ENCODE results near the gene NOLC1. TPM values are rescaled to one million over a fixed set of nuclear protein-coding genes. Genes with fewer than 3 reads are reported as not detected.

NOLC1 gene
- polyA plus RNA-seq, 1 experiment = 47.5 TPM

- peak; percentile 92 for TF ChIP-seq CTCF (IDR thresholded peaks at IDR 0.05; ENCODE audit: insufficient read depth, low read depth, low read length)
- POLR2A ChIA-PET = no interaction called here
- CTCF ChIA-PET = interaction anchor here (0.6 to 2.5 kb wide), 11 partner anchors 8 to 1226 kb away, joined by 3 to 19 read pairs (median 3); partner anchors contain the start of gene NOLC1
Observed at GRCh38 chr10:102132563-102133372, 19.4 kb upstream of the NOLC1 start, which contains the start of gene PPRC1. TSS of gene PPRC1 (plus strand) at chr10:102133040. CDS start at chr10:102133069, 29 bp downstream.

GRCh38 chr10:102133373-102134195 is 18.6 kb upstream of the NOLC1 start:
- peaks cover 8% of the 10 kb centered on the region for H3K36me3 ChIP-seq (ENCODE audit: control insufficient read depth, insufficient read depth, low read length)
- ChIA-PET CTCF (interaction anchor here (1.4 kb wide), 1 partner anchor 20 kb away, joined by 3 read pairs; no protein-coding TSS in a partner anchor), POLR2A (no interaction called here)
- DNase-seq (ENCODE audit: low read depth) = no peak
- H3K4me3 ChIP-seq (ENCODE audit: low read depth, low read length) = peak overlapping the region; percentile 96
- no peak for TF ChIP-seq CTCF (IDR thresholded peaks at IDR 0.05; ENCODE audit: insufficient read depth, low read depth, low read length)
- no peaks in the 10 kb centered on the region for H3K27me3 ChIP-seq (ENCODE audit: control insufficient read depth, insufficient read depth, low read length)

More at GRCh38 chr10:102132563-102133372, 19.4 kb upstream of the NOLC1 start, which contains the start of gene PPRC1:
- no peaks in the 10 kb centered on the region for H3K27me3 ChIP-seq (ENCODE audit: control insufficient read depth, insufficient read depth, low read length)
- H3K4me3 ChIP-seq (ENCODE audit: low read depth, low read length) = peak within 1 kb of the TSS; percentile 96
- peak; percentile 97 for DNase-seq (ENCODE audit: low read depth)
- peaks cover 2% of the 10 kb centered on the region for H3K36me3 ChIP-seq (ENCODE audit: control insufficient read depth, insufficient read depth, low read length)

GRCh38 chr10:102134416-102134815 is 17.8 kb upstream of the NOLC1 start:
- peaks cover 14% of the 10 kb centered on the region for H3K36me3 ChIP-seq (ENCODE audit: control insufficient read depth, insufficient read depth, low read length)
- TF ChIP-seq CTCF (IDR thresholded peaks at IDR 0.05; ENCODE audit: insufficient read depth, low read depth, low read length) = no peak
- CTCF ChIA-PET = interaction anchor here (0.9 to 1.4 kb wide), 3 partner anchors 12 to 266 kb away, joined by 3 to 5 read pairs (median 3); no protein-coding TSS in a partner anchor
- no peaks in the 10 kb centered on the region for H3K27me3 ChIP-seq (ENCODE audit: control insufficient read depth, insufficient read depth, low read length)
- peak overlapping the region; percentile 96 for H3K4me3 ChIP-seq (ENCODE audit: low read depth, low read length)
- POLR2A ChIA-PET = no interaction called here
- no peak for DNase-seq (ENCODE audit: low read depth)

GRCh38 chr10:102135956-102136526 is 16.1 kb upstream of the NOLC1 start:
- no peak overlapping the region for H3K4me3 ChIP-seq (ENCODE audit: low read depth, low read length)
- peaks cover 30% of the 10 kb centered on the region for H3K36me3 ChIP-seq (ENCODE audit: control insufficient read depth, insufficient read depth, low read length)
- H3K27me3 ChIP-seq (ENCODE audit: control insufficient read depth, insufficient read depth, low read length) = no peaks in the 10 kb centered on the region
- POLR2A ChIA-PET = no interaction called here
- DNase-seq (ENCODE audit: low read depth) = no peak
- no peak for TF ChIP-seq CTCF (IDR thresholded peaks at IDR 0.05; ENCODE audit: insufficient read depth, low read depth, low read length)
- CTCF ChIA-PET = interaction anchor here (0.6 kb wide), 2 partner anchors 11 to 22 kb away, joined by 3 to 6 read pairs; no protein-coding TSS in a partner anchor

Measured in BJ (cell line).